ENCODE data around the gene PTPRG.
"Not testable (repeated sequence)": the region's sequence is repeated elsewhere in the genome, so short reads cannot be mapped to it uniquely, and the experiment has no call there.

Gene PTPRG

GRCh38 chr3:61561374-61562041, at the start of gene PTPRG:
PTPRG (plus strand) TSS chr3:61561571; CDS start chr3:61562288, 717 bp downstream.
- no peak for DNase-seq (ENCODE audit: low read depth)

- DNase-seq (ENCODE audit: low read depth) = no peak
Measured at GRCh38 chr3:61518590-61518989, 42.8 kb upstream of the PTPRG start.

GRCh38 chr3:61520966-61521628, 40.3 kb upstream of the PTPRG start:
- no peak for DNase-seq (ENCODE audit: low read depth)

- no peak for DNase-seq (ENCODE audit: low read depth)
Measured at GRCh38 chr3:61522060-61522459, 39.3 kb upstream of the PTPRG start.

GRCh38 chr3:61522626-61523025, 38.7 kb upstream of the PTPRG start:
- DNase-seq (ENCODE audit: low read depth) = no peak

GRCh38 chr3:61524933-61525332, 36.4 kb upstream of the PTPRG start:
- DNase-seq (ENCODE audit: low read depth) = no peak

GRCh38 chr3:61526308-61526707, 35.1 kb upstream of the PTPRG start:
- no peak for DNase-seq (ENCODE audit: low read depth)

GRCh38 chr3:61527011-61527410, 34.4 kb upstream of the PTPRG start:
- no peak for DNase-seq (ENCODE audit: low read depth)

- no peak for DNase-seq (ENCODE audit: low read depth)
Measured at GRCh38 chr3:61530355-61530754, 31.0 kb upstream of the PTPRG start.

GRCh38 chr3:61531528-61531927, 29.8 kb upstream of the PTPRG start:
- no peak for DNase-seq (ENCODE audit: low read depth)

- no peak for DNase-seq (ENCODE audit: low read depth)
Measured at GRCh38 chr3:61532739-61533500, 28.5 kb upstream of the PTPRG start.

- no peak for DNase-seq (ENCODE audit: low read depth)
Measured at GRCh38 chr3:61535826-61536225, 25.5 kb upstream of the PTPRG start.

GRCh38 chr3:61537366-61537765, 24.0 kb upstream of the PTPRG start:
- DNase-seq (ENCODE audit: low read depth) = no peak

- DNase-seq (ENCODE audit: low read depth) = no peak
Measured at GRCh38 chr3:61538486-61538885, 22.9 kb upstream of the PTPRG start.

- no peak for DNase-seq (ENCODE audit: low read depth)
Measured at GRCh38 chr3:61541694-61542093, 19.7 kb upstream of the PTPRG start.

GRCh38 chr3:61545716-61546115, 15.7 kb upstream of the PTPRG start:
- DNase-seq (ENCODE audit: low read depth) = no peak

- DNase-seq (ENCODE audit: low read depth) = no peak
Measured at GRCh38 chr3:61547625-61548024, 13.7 kb upstream of the PTPRG start.

GRCh38 chr3:61552704-61553103, 8.7 kb upstream of the PTPRG start:
- not testable (repeated sequence) for DNase-seq (ENCODE audit: low read depth)

GRCh38 chr3:61559136-61559731, 2.1 kb upstream of the PTPRG start:
- DNase-seq (ENCODE audit: low read depth) = no peak

- DNase-seq (ENCODE audit: low read depth) = no peak
Measured at GRCh38 chr3:61560517-61561373, 626 bp upstream of the PTPRG start.

- DNase-seq (ENCODE audit: low read depth) = no peak
Measured at GRCh38 chr3:61562042-61562720, 810 bp downstream of the PTPRG start.

Measured in stimulated activated CD8-positive, alpha-beta memory T cell treated with anti-CD3 and anti-CD28 coated beads, Interleukin-7, amount 100 ng/mL, for 24 hours (primary cell).